GM21381 (cell line): ENCODE results near the gene KRTAP10-2.

ENCODE experiments used
- ATAC-seq: cut with Tn5 transposase; IDR thresholded peaks from one replicate; pipeline ENCODE4 v1.9.1; 2021; ENCODE audit warnings: mild to moderate bottlenecking, moderate library complexity; ENCODE audit not compliant: unreplicated experiment

KRTAP10-2 gene

GRCh38 chr21:44515359-44516165 lies 35.7 kb downstream of the KRTAP10-2 start:
- no peak for ATAC-seq

GRCh38 chr21:44514746-44515358 lies 36.5 kb downstream of the KRTAP10-2 start:
- ATAC-seq: no peak

DNA sequence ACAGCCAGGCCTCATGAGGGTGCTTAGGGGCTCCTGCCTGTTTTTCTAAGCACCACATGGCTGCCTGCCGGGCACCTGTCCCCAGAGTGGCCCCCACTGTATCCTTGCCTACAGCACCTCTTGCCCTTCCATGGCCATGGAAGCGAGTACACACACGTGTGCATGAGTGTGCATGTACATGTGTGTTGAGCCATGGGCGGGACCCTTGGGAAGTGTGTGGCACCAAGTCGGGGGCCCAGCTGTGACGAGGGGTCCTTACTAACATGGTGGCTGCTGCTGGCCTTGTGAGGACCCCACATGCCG lies 37.1 kb downstream of the KRTAP10-2 start:
- ATAC-seq: no peak

DNA sequence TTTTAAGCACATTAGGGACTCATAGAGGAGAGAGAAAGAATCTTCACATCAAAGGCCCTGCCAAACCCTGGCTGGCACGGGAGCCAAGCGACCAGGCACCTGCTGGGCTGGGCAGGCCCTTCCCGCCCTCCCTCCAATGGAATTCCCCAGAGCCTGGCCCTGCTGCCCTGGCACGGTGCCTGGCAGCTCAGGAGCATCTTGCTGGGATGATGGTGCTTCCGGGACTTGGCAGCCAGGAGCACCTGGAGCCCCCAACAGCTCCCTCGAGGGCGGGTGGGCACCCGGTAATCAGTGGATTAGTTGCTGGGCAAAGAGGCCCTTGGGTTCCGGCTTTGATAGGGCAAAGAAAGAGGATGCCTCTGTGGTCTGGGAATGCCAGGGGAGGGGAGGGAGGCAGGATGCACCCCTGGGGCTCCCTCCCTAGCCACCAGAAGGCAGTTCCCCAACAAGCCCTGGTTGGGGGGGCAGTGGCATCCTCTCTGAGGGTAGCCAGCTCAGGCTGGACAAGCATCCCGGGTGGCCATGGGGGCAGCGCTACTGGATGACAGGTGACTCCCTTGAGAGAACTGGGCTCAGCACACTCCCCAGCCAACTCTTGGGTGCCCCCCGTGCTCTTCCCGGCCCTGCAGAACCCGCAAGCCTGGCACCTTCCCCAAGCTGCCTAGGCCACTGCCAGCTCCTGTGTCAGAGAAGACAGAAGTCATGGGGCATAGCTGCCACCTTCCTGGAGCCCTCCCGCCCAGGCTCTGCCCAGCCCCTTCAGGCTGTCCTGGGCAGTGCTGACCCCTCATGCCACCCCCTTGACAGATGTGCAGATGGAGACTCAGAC lies 37.7 kb downstream of the KRTAP10-2 start:
- no peak for ATAC-seq

DNA sequence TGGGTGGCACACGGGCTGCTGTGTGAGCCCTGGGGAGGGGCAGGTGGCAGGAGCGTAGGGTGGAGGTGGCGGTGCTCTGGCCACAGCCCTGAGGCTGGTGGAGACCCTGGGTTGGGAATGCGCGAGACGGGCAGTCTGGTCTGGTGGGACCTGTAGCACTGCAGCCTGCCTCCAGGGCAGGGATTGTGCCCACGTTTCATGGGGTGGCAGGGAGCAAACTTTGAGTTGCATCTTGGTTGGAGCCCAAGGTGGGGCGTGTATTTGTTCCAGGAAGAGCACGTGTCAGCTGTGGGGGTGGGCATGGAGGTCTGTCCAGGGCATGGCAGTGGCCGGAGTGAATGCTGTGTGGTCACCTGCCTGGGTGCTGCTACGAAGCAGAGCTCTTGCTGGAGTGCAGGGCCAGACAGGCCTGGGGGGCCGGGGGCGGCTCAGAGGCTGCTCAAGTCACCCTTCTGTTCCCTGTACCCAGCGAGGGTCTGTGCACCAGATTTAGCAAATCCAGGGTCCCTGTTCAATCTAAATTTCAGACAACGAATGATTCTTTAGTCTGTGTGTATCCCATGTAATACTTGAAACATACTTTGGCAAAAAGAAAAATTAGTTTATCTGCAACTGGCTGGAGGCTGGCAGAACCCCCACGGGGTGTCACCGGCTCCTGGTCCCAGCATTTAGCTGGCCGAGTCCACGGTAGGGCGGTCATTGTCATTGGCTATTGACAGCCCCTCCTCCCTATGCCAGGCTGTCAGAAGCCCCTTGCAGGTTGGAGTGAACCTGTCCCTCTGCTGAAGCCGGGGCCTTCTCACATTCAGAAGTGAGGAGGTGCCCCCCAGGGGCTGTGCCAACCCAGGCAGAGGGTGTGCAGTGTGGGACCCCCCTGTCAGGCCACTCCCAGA lies 38.6 kb downstream of the KRTAP10-2 start:
- ATAC-seq: no peak

DNA sequence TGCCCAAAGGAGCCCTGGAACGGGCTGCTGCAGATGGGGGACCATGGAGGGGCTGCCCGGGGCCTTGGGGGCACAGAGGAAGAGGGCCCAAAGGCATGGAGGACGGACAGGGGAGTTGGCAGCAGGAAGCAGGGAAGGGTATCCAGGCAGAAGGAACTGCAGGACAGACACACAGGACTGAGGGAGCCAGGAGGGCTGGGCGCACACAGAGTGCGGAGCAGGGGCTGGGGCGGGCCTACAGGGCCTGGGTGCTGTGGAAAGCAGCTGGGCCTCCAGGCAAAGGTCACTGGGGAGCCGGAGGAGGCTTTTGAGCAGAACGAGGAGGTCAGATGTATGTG lies 39.4 kb downstream of the KRTAP10-2 start:
- no peak for ATAC-seq

DNA sequence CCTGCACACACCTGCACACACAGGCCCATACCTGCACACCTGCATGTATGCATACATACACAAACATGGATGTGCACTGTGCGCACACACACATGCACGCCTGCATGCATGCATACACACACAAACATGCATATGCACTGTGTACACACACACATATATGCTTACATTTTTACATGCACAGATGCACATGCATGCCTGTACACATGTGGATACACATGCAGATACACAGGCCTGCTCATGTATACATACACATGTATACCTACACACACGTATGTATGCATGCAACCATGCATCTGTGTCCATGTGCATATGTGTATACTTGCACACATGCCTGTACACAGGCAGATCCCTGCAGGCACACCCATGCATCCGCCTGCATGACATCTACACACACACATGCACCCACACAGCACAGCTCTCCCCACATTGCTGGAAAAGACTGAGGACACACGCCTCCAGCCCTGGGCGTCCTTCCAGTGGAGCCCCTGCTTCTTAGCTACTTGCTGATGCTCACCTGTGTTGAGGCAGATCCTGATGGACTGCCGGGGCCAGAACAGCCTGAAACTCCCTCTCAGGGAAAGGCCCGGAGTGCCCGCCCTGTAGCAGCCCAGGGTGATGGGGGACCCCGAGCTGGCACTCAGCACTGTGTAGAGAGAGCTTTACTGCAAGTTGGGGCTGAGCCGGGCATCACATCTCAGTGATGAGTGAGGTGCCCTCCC lies 39.9 kb downstream of the KRTAP10-2 start:
- ATAC-seq: no peak

DNA sequence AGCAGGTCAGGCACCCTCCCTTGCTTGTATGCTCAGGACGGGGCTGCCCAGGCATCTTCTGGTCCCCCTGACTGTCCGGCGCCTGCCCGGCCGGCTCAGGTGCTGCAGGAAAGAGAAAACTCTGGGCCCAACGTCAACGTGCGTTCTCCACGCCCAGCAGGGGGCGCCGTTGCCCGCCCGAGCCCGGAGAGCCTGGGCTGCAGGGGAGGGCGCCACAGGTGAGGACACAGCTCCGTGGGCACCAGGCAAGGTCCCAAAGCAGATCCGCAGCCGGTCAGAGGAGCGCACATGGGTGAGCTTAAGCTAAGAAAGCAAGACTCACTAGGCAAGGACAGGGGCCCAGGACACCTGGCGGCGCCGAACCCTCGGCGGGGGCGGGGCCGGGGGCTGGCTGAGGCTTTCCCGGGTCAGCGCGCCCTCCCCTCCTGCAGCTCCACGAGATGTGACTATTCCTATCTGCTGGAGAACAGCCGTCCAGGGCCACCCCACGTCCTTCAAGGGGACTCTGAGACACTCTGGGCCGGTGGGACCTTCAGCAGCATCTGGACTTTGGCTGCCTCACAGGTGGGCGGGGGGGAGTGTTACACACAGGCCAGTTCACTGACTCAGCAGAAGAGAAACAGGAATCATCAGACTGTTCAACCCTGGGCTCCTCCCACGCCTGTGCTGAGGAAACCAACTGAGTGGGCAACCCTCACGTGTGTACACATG lies 40.6 kb downstream of the KRTAP10-2 start:
- ATAC-seq: no peak

DNA sequence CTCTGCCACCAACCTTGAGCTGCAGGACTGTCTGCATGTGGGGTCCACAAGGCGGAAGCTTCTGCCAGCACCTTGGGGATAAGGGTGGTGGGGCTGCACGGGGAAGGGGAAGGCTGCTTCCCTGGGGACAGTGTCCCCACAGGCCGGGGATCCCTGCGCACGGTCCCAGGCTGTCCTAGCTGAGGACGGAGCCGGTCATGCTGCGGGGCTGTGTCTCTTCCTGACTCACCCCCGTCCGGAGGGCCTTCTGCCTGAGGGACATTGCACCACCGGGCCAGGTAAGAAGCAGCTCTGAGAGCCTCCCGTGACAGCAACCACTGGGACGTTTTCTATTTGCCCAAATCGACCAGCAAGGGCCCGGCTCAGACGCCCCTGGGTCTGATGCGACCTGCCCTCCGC lies 41.2 kb downstream of the KRTAP10-2 start:
- no peak for ATAC-seq

- no peak for ATAC-seq
Measured at GRCh38 chr21:44509539-44509938, 41.8 kb downstream of the KRTAP10-2 start.

- ATAC-seq: no peak
Measured at GRCh38 chr21:44508711-44509445, 42.4 kb downstream of the KRTAP10-2 start.

DNA sequence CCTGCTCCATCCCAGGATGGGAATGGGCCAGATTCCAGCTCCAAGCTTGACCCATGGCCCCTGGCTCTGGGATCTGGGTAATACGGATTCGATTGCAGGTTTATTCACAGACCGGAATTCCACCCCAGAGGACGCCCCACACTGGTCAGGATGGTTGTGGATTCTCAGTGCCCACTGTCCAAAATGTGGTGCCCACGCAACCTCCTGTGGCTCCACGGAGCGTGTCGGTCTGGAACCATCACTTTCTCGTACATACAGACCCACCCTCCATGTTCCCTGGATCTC lies 42.9 kb downstream of the KRTAP10-2 start:
- no peak for ATAC-seq

DNA sequence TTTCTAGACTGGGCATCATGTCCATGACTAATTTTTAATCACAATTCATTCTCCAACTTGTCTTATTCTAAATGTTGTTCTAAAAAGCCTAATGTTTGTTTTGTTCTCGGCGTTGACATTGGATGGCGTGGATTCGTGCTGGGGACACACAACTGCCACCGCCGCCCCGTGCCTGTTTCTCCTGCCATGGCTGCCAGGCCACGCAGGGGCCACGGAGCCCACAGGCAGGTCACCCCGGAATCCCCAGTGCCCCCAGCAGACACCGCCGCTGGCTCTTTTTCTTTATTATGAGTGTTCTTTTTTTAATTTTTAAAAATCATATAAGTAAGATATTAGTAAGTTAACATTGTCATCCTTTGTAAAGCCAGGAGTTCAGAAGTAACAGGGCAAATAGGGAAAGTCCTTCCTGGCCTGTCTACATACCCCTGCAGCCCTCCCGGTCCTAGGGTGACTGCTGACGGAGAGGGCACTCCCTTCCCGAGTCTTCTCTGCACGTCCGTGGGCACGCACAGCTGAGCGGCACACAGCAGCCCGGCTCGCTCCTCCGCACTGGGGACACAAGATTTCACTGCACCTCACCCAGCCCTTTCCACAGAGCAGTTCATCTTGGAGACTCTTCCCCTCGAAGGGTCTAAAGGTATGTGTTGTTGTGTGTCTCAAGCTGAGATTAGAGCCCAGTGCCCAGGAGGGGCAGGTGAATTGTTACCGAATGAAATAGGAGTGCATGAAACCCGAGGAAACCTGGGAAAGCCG lies 43.5 kb downstream of the KRTAP10-2 start:
- no peak for ATAC-seq

- no peak for ATAC-seq
Measured at GRCh38 chr21:44506279-44507255, 44.7 kb downstream of the KRTAP10-2 start.

DNA sequence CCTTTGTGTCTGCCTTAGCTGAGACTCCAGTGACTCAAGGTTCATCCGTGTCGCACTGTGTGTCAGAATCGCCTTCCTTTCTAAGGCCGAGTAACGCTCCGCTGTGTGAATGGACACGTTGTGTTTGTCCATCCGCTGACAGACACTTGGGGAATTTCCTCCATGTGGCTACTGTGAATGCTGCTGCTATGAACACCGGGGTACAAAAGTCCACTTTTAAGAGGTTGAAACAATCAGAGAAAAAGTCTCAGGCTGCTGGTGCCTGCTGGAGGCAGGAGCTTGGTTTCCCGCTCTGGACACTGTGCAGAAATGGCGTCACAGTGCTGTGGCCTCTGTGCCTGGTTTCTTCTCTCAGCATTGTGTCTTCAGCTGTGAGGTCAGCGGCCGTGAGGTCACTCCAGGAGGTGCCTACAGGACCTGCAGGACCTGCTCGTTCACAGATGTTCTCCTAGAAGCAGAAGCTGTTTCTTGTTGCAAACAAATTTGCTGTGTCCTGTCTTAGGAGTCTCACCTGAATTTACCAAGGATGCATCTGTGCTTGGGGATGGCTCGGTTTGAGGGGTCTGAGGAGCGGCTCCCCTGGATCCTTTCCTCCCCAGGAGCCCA lies 45.5 kb downstream of the KRTAP10-2 start:
- ATAC-seq: no peak

GRCh38 chr21:44503901-44504399 lies 47.4 kb downstream of the KRTAP10-2 start:
- ATAC-seq: no peak
